K562 (cell line): ENCODE measurements around the gene EFHD2. TPM values are rescaled to one million over a fixed set of nuclear protein-coding genes. Genes with fewer than 3 reads are reported as not detected.
A peak's percentile ranks its signal among the peaks of the same experiment; 100 is the strongest.
"Not testable (repeated sequence)": the region's sequence is repeated elsewhere in the genome, so short reads cannot be mapped to it uniquely, and the experiment has no call there.

Experiments
- ATAC-seq: fragments of 200-7000 bp; cut with Tn5 transposase; 3 replicates; pipeline ENCODE4 v1.9.1; 2020; ENCODE audit warnings: moderate library complexity
- BruUV-seq: library from RNA; stranded (reverse); fragments of 400-500 nt; replicated peaks from 2 replicates; lab custom pipeline; 2021; lab: Mats Ljungman, UMichigan
- CTCF ChIA-PET: fragments of 300-600 bp; formaldehyde crosslinking; extraction: SDS; loops from one replicate; lab custom pipeline; 2021; ENCODE audit warnings: low intra/inter-chr PET ratio; lab: Yijun Ruan, JAX
- POLR2A ChIA-PET: fragments of 300-600, 350-650 bp; sonication (Branson Sonifier 250); formaldehyde crosslinking; extraction: SDS; loops from one replicate; lab custom pipeline; 2021; ENCODE audit warnings: antibody characterized with exemption, inconsistent platforms; lab: Yijun Ruan, JAX
- DNase-seq, 4 experiments: peaks; one replicate each; pipeline versions ENCODE4 v3.0.0 to v3.0.0-alpha.2; 2011 to 2018; ENCODE audit warnings: low spot score in 3 of 4, mixed read lengths in 3 of 4; ENCODE audit errors: extremely low read depth in 1 of 4
- FAIRE-seq: peaks from 2 replicates; lab custom pipeline; 2011; peaks lifted over from hg19 to GRCh38; lab: Jason Lieb, UNC
- H2AFZ ChIP-seq: 2 replicates; pipeline ENCODE4 v1.6.0; 2011; ENCODE audit warnings: low read depth, low read length, control low read depth, inconsistent platforms
- H3K27ac ChIP-seq: fragments of 200-600 bp; 3 replicates; pipeline ENCODE4 v1.8.0; 2011; ENCODE audit warnings: low read depth, mild to moderate bottlenecking, control low read depth, inconsistent platforms, low read length, moderate library complexity, mixed read lengths; ENCODE audit errors: extremely low read depth
- H3K27me3 ChIP-seq, 2 experiments: fragments of 300-600 bp in 1 of 2; 2 replicates in 1 of 2; 3 replicates in 1 of 2; pipeline versions ENCODE4 v1.6.0 to v1.8.0; 2011; ENCODE audit warnings: inconsistent platforms in 2 of 2, low read length in 2 of 2, mild to moderate bottlenecking in 1 of 2, mixed read lengths in 1 of 2, moderate library complexity in 1 of 2; ENCODE audit not compliant: control insufficient read depth in 2 of 2, insufficient read depth in 2 of 2
- H3K36me3 ChIP-seq: fragments of 300-600 bp; 3 replicates; pipeline ENCODE4 v1.8.0; 2011; ENCODE audit warnings: mild to moderate bottlenecking, low read length, inconsistent platforms; ENCODE audit not compliant: control insufficient read depth, insufficient read depth
- H3K4me1 ChIP-seq, 2 experiments: fragments of 200-600 bp in 1 of 2; replicated peaks in 1 of 2; 2 replicates in 1 of 2; 3 replicates in 1 of 2; pipeline versions ENCODE4 v1.5.1 to v1.8.0; 2011; ENCODE audit warnings: inconsistent platforms in 2 of 2, low read length in 2 of 2, mild to moderate bottlenecking in 1 of 2, mixed read lengths in 1 of 2, moderate library complexity in 1 of 2; ENCODE audit not compliant: control insufficient read depth in 2 of 2, insufficient read depth in 2 of 2
- H3K4me2 ChIP-seq: 2 replicates; pipeline ENCODE4 v1.6.1; 2011; ENCODE audit warnings: low read length, control low read depth, inconsistent platforms, mixed read lengths; ENCODE audit not compliant: insufficient read depth
- H3K4me3 ChIP-seq: fragments of 200-600 bp; sonication (generic), shearing (Covaris generic); 2 replicates; pipeline ENCODE4 v1.5.1; 2016; ENCODE audit warnings: control low read depth, inconsistent platforms
- H3K79me2 ChIP-seq: fragments of 200-600 bp; 3 replicates; pipeline ENCODE4 v1.8.0; 2011; ENCODE audit warnings: low read length, inconsistent platforms; ENCODE audit not compliant: control insufficient read depth, insufficient read depth
- H3K9ac ChIP-seq, 2 experiments: 2 replicates each; pipeline versions ENCODE4 v1.6.0 to v1.6.1; 2011; ENCODE audit warnings: low read depth in 2 of 2, low read length in 2 of 2, control low read depth in 1 of 2, inconsistent platforms in 1 of 2, mild to moderate bottlenecking in 1 of 2, mixed read lengths in 1 of 2; ENCODE audit not compliant: insufficient read depth in 1 of 2
- H3K9me1 ChIP-seq: one replicate; pipeline ENCODE4 v1.6.0; 2011; ENCODE audit warnings: inconsistent platforms, mild to moderate bottlenecking, low read length, moderate library complexity; ENCODE audit not compliant: control insufficient read depth, insufficient read depth
- H3K9me3 ChIP-seq: replicated peaks from 2 replicates; pipeline ENCODE4 v1.5.1; 2011; ENCODE audit warnings: low read depth, low read length, inconsistent platforms; ENCODE audit not compliant: control insufficient read depth, insufficient read depth
- H4K20me1 ChIP-seq: replicated peaks from 2 replicates; pipeline ENCODE4 v1.6.1; 2011; ENCODE audit warnings: low read length, inconsistent platforms, mixed read lengths; ENCODE audit not compliant: control insufficient read depth, insufficient read depth
- NFE2L1 ChIP-seq: fragments of 450-650 bp; IDR thresholded peaks from 2 replicates; pipeline ENCODE4 v1.6.1; 2016; ENCODE audit warnings: missing genetic modification characterization, low read depth, mild to moderate bottlenecking, missing compliant biosample characterization, moderate library complexity, borderline replicate concordance
- RAD21 ChIP-seq, 2 experiments: fragments of 250-450 bp in 1 of 2; fragments of 450-650 bp in 1 of 2; sonication (Bioruptor Pico) in 1 of 2; formaldehyde crosslinking in 1 of 2; IDR thresholded peaks in 1 of 2; conservative IDR thresholded peaks in 1 of 2; 2 replicates each; pipeline versions ENCODE4 v1.4.0 to v1.8.0; 2020 to 2022; ENCODE audit warnings: mild to moderate bottlenecking in 2 of 2, moderate library complexity in 1 of 2
- YY1 ChIP-seq, 3 experiments: IDR thresholded peaks; 2 replicates each; pipeline ENCODE4 v1.6.1; 2011; ENCODE audit warnings: low read length in 2 of 3, mild to moderate bottlenecking in 2 of 3, moderate library complexity in 2 of 3, borderline replicate concordance in 1 of 3, control low read depth in 1 of 3, low read depth in 1 of 3; ENCODE audit not compliant: insufficient read depth in 3 of 3, insufficient replicate concordance in 2 of 3, control insufficient read depth in 1 of 3, insufficient read length in 1 of 3; ENCODE audit errors: extremely low read depth in 1 of 3
- WGBS: fragments of 100-300 bp; shearing (Covaris generic); methylation state at CpG from one replicate; pipeline ENCODE4 v1.1.6; 2016; ENCODE audit warnings: low coverage, mixed read lengths; ENCODE audit not compliant: insufficient coverage; ENCODE audit errors: missing lambda C conversion rate; 5-methylcytosine and 5-hydroxymethylcytosine counted together
- in situ Hi-C: fragments of 300-500 bp; cut with MboI; formaldehyde crosslinking; loops from 4 replicates; pipeline ENCODE4 v1.15.0; 2018; ENCODE audit warnings: inconsistent platforms, mixed read lengths
- intact Hi-C: fragments of 100-400 bp; cut with micrococcal nuclease; formaldehyde crosslinking; loops from 2 replicates; pipeline ENCODE4 v1.14.2; 2022
- polyA plus RNA-seq, 8 experiments: library from polyadenylated mRNA; depleted of rRNA in 4 of 8; stranded (reverse) in 5 of 8; unstranded in 3 of 8; fragments of >200 nt; fragmentation: Nextera tagmentation in 2 of 8; fragmentation: Illumina TruSeq in 1 of 8; extraction: Ambion mirVana in 2 of 8; extraction: Trizol in 1 of 8; gene quantifications; 2 replicates each; pipeline versions ENCODE4 v1.2.1 to v1.2.3, GENCODE V29; 2011 to 2014; ENCODE audit warnings: inconsistent platforms in 1 of 8, missing spikeins in 1 of 8
- total RNA-seq, 7 experiments: library from RNA; depleted of rRNA in 6 of 7; stranded (reverse); fragments of >200 nt in 6 of 7; fragmentation: Illumina TruSeq in 2 of 7; extraction: Trizol in 2 of 7; gene quantifications; 2 replicates each; pipeline versions ENCODE4 v1.2.1 to v1.2.3, GENCODE V29; 2011 to 2021; ENCODE audit warnings: low replicate concordance in 1 of 7

Gene EFHD2
- total and polyA plus RNA-seq, 9 of the 15 experiments (the other 6 are each of a cell fraction or from before 2014, with no cell fraction given): 1.7 to 73.5 (median 25.2) TPM

- BruUV-seq, H3K9me3 ChIP-seq, DNase-seq, H3K4me2 ChIP-seq, H3K27ac ChIP-seq, in situ Hi-C loops, FAIRE-seq, H2AFZ ChIP-seq, H3K4me3 ChIP-seq, H4K20me1 ChIP-seq, H3K79me2 ChIP-seq, ATAC-seq, H3K9me1 ChIP-seq, H3K9ac ChIP-seq, H3K4me1 ChIP-seq, CTCF ChIA-PET, H3K36me3 ChIP-seq, intact Hi-C loops: not testable (repeated sequence)
- peaks cover 49 to 79% of the 10 kb centered on the region in 2 experiments for H3K27me3 ChIP-seq
- WGBS: 6% methylated on average over 6 of the region's 9 CpGs
- POLR2A ChIA-PET: interaction anchor here (0.6 kb wide), 1 partner anchor 183 kb away, joined by 3 read pairs; no protein-coding TSS in a partner anchor
Measured at GRCh38 chr1:15379151-15379550, 30.5 kb upstream of the EFHD2 start.

GRCh38 chr1:15380601-15381508, 28.8 kb upstream of the EFHD2 start:
- no TSS peak for BruUV-seq
- H3K9ac ChIP-seq: no peak overlapping the region
- ATAC-seq: no peak
- FAIRE-seq: peak; percentile 68
- H3K9me1 ChIP-seq: no peaks in the 10 kb centered on the region
- H3K4me1 ChIP-seq: peaks cover 0 to 11% of the 10 kb centered on the region in 2 experiments; a peak in 2 of 5 replicates
- DNase-seq: peak in 1 of 4 experiments; percentile 42
- H3K79me2 ChIP-seq: no peaks in the 10 kb centered on the region
- intact Hi-C loops: no loop called here
- in situ Hi-C loops: no loop called here
- H3K27me3 ChIP-seq: peaks cover 60 to 91% of the 10 kb centered on the region in 2 experiments
- H3K4me2 ChIP-seq: no peak overlapping the region
- H3K9me3 ChIP-seq: no peaks in the 10 kb centered on the region
- H4K20me1 ChIP-seq: peaks cover 3% of the 10 kb centered on the region
- POLR2A ChIA-PET: interaction anchor here (0.6 kb wide), 1 partner anchor 85 kb away, joined by 3 read pairs; no protein-coding TSS in a partner anchor
- no peaks in the 10 kb centered on the region for H3K36me3 ChIP-seq
- WGBS: 6% methylated on average over 22 of the region's 22 CpGs
- CTCF ChIA-PET: no interaction called here
- no peak overlapping the region for H2AFZ ChIP-seq
- H3K4me3 ChIP-seq: no peak overlapping the region
- H3K27ac ChIP-seq: no peak overlapping the region
- TF ChIP-seq NFE2L1 (tag) (no peak), RAD21 (CRISPR knock-in tag; conservative IDR thresholded peaks at IDR 0.05 in 1 of 2, IDR thresholded peaks at IDR 0.05 in 1 of 2) (peak in 1 of 2 experiments; percentile 15; a peak in 1 of 4 replicates), YY1 (IDR thresholded peaks at IDR 0.05; ENCODE audit: borderline replicate concordance in 1 of 3, control insufficient read depth in 1 of 3, extremely low read depth in 1 of 3, insufficient read depth in 3 of 3, insufficient read length in 1 of 3, insufficient replicate concordance in 2 of 3, low read depth in 1 of 3, low read length in 2 of 3) (no peak)
